NB4 (cell line): Measurements from ENCODE around the gene PRRT2.
"Not testable (repeated sequence)": the region's sequence is repeated elsewhere in the genome, so short reads cannot be mapped to it uniquely, and the experiment has no call there.

Experiments used
- DNase-seq: peaks from one replicate; pipeline ENCODE4 v3.0.0; 2010; ENCODE audit warnings: low read depth
- H3K4me3 ChIP-seq: one replicate; pipeline ENCODE4 v1.5.1; 2011; ENCODE audit warnings: mild to moderate bottlenecking, low read depth, low read length, moderate library complexity
- CTCF ChIP-seq: IDR thresholded peaks from one replicate; pipeline ENCODE4 v1.5.1; 2012; ENCODE audit warnings: low read depth, low read length
- MAX ChIP-seq: IDR thresholded peaks from 2 replicates; pipeline ENCODE4 v1.6.1; 2011; ENCODE audit warnings: low read depth, low read length
- MYC ChIP-seq: IDR thresholded peaks from 2 replicates; pipeline ENCODE4 v1.6.1; 2011; ENCODE audit warnings: low read depth, low read length
- POLR2A ChIP-seq: IDR thresholded peaks from 2 replicates; pipeline ENCODE4 v1.6.1; 2011; ENCODE audit warnings: mild to moderate bottlenecking; ENCODE audit not compliant: insufficient read length; ENCODE audit errors: extremely low read depth

PRRT2 gene

GRCh38 chr16:29770250-29770929 lies 41.6 kb upstream of the PRRT2 start:
- H3K4me3 ChIP-seq = no peak overlapping the region
- no peak for DNase-seq
- TF ChIP-seq CTCF (no peak), MYC (no peak), POLR2A (no peak), MAX (no peak)

GRCh38 chr16:29772330-29772729 lies 39.7 kb upstream of the PRRT2 start:
- not testable (repeated sequence) for H3K4me3 ChIP-seq, DNase-seq

- no peak for TF ChIP-seq MAX
- TF ChIP-seq MYC = no peak
- no peak for TF ChIP-seq POLR2A
- no peak for TF ChIP-seq CTCF
- DNase-seq = no peak
- no peak overlapping the region for H3K4me3 ChIP-seq
Measured at GRCh38 chr16:29774730-29775129, 37.3 kb upstream of the PRRT2 start.

- TF ChIP-seq POLR2A = no peak
- TF ChIP-seq MYC = no peak
- TF ChIP-seq MAX = no peak
- no peak for TF ChIP-seq CTCF
- H3K4me3 ChIP-seq = no peak overlapping the region
- no peak for DNase-seq
Measured at GRCh38 chr16:29775742-29776408, 36.1 kb upstream of the PRRT2 start.

GRCh38 chr16:29777576-29778350 lies 34.2 kb upstream of the PRRT2 start, which contains the start of gene ZG16:
Gene ZG16, plus strand, starts transcription at chr16:29778256. Its CDS starts 1,011 bp downstream, at chr16:29779267.
- no peak for TF ChIP-seq CTCF
- no peak for TF ChIP-seq MYC
- TF ChIP-seq MAX = no peak
- TF ChIP-seq POLR2A = no peak
- no peak for DNase-seq
- H3K4me3 ChIP-seq = no peak within 1 kb of the TSS

GRCh38 chr16:29779474-29779873 lies 32.5 kb upstream of the PRRT2 start:
- no peak overlapping the region for H3K4me3 ChIP-seq
- no peak for TF ChIP-seq POLR2A
- no peak for TF ChIP-seq MYC
- no peak for TF ChIP-seq MAX
- TF ChIP-seq CTCF = no peak
- DNase-seq = no peak

GRCh38 chr16:29783094-29783953 lies 28.7 kb upstream of the PRRT2 start:
- H3K4me3 ChIP-seq, DNase-seq: not testable (repeated sequence)
